Activated naive CD4-positive, alpha-beta T cell treated with anti-CD3 and anti-CD28 coated beads, Interleukin-2, amount 10 ng/mL, durations not matched to agents 7 days and 5 days (primary cell): ENCODE measurements around the gene BAG5.
"Not testable (repeated sequence)": the region's sequence is repeated elsewhere in the genome, so short reads cannot be mapped to it uniquely, and the experiment has no call there.

Source experiments
- CTCF ChIA-PET: fragments of 350-600 bp; sonication (Branson Sonifier 250); formaldehyde crosslinking; loops from one replicate; lab custom pipeline; 2021; ENCODE audit warnings: antibody characterized with exemption; lab: Charles Lee
- DNase-seq: peaks from one replicate; pipeline ENCODE4 v3.0.0-alpha.2; 2020
- H3K27ac Mint-ChIP-seq: one replicate; pipeline ENCODE4 v1.8.0; 2021; ENCODE audit warnings: mild to moderate bottlenecking, moderate library complexity, mixed read lengths
- H3K27me3 Mint-ChIP-seq: one replicate; pipeline ENCODE4 v1.8.0; 2021; ENCODE audit warnings: mild to moderate bottlenecking, mixed read lengths
- H3K36me3 Mint-ChIP-seq: one replicate; pipeline ENCODE4 v1.8.0; 2021; ENCODE audit warnings: mixed read lengths
- H3K4me1 Mint-ChIP-seq: one replicate; pipeline ENCODE4 v1.8.0; 2021; ENCODE audit warnings: mixed read lengths
- H3K4me3 Mint-ChIP-seq: one replicate; pipeline ENCODE4 v1.8.0; 2021; ENCODE audit warnings: mild to moderate bottlenecking, moderate library complexity, mixed read lengths
- H3K9me3 Mint-ChIP-seq: one replicate; pipeline ENCODE4 v1.8.0; 2021; ENCODE audit warnings: mixed read lengths

BAG5 gene

DNA sequence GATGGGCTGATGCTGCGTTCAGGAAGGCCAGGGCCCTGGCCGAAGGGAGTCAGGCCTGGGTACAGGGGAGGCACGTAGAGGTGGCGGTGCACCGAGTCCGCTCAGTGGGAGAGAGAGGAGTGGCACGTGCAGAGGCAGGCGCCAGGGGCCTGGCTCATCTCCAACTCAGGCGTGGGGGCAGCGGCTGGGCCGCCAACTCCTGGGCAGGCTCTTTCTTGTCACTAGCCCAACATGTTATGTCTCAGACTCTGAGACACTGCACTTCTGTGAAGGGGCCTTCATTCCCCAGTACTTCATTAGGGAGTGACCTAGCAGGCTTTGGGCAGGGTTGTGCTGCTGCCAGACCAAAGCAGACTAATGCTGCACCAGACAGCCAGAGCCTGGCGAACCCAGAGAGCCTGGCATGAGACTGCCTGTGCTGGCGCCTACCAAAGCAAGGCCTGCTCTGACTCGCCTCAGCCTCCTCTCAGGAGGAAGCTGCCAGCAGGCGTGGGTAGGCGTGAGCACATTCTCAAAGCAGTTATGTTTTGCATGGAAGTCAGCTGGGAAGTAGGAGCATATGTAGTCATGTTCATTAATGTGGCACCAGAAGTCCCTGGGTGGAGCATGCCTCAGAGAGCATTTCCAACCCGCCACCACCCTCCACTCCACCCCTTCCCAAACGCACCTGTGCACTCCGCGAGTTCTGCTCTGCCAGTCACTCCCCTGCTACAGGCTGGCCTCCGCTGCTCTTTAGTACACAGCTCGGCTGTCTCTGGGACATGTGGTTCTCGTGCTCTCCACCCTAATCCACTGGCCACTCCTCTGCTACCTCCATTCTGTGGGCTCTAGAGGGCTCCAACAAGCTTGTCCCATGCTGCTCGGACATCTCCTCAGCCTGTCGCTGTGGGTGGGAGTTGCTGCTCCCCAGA lies 49.5 kb downstream of the BAG5 start:
- H3K9me3 Mint-ChIP-seq: no peaks in the 10 kb centered on the region
- DNase-seq: no peak
- peaks cover 5% of the 10 kb centered on the region for H3K4me1 Mint-ChIP-seq
- no peak overlapping the region for H3K27ac Mint-ChIP-seq
- peaks cover 4% of the 10 kb centered on the region for H3K36me3 Mint-ChIP-seq
- CTCF ChIA-PET: interaction anchor here (1.6 kb wide), 1 partner anchor 13 kb away, joined by 3 read pairs; no protein-coding TSS in a partner anchor
- no peak overlapping the region for H3K4me3 Mint-ChIP-seq
- H3K27me3 Mint-ChIP-seq: no peaks in the 10 kb centered on the region

DNA sequence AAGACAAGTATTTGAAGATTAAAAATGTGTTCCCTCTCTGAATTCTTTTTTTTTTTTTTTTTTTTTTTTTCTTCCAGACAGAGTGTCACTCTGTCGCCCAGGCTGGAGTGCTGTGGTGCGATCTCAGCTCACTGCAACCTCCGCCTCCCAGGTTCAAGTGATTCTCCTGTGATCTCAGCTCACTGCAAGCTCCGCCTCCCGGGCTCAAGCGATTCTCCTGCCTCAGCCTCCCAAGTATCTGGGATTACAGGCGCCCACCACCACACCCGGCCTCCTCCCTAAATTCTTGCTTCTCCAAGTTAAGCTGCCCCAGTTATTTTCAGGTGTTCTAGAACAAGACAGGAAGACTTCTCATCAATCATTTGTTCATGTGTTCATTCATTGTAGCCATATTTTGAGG lies 50.3 kb downstream of the BAG5 start:
- DNase-seq, H3K27ac Mint-ChIP-seq, H3K27me3 Mint-ChIP-seq, H3K4me3 Mint-ChIP-seq, H3K36me3 Mint-ChIP-seq, H3K9me3 Mint-ChIP-seq, H3K4me1 Mint-ChIP-seq: not testable (repeated sequence)
- CTCF ChIA-PET: interaction anchor here (1.6 kb wide), 1 partner anchor 12 kb away, joined by 3 read pairs; no protein-coding TSS in a partner anchor

DNA sequence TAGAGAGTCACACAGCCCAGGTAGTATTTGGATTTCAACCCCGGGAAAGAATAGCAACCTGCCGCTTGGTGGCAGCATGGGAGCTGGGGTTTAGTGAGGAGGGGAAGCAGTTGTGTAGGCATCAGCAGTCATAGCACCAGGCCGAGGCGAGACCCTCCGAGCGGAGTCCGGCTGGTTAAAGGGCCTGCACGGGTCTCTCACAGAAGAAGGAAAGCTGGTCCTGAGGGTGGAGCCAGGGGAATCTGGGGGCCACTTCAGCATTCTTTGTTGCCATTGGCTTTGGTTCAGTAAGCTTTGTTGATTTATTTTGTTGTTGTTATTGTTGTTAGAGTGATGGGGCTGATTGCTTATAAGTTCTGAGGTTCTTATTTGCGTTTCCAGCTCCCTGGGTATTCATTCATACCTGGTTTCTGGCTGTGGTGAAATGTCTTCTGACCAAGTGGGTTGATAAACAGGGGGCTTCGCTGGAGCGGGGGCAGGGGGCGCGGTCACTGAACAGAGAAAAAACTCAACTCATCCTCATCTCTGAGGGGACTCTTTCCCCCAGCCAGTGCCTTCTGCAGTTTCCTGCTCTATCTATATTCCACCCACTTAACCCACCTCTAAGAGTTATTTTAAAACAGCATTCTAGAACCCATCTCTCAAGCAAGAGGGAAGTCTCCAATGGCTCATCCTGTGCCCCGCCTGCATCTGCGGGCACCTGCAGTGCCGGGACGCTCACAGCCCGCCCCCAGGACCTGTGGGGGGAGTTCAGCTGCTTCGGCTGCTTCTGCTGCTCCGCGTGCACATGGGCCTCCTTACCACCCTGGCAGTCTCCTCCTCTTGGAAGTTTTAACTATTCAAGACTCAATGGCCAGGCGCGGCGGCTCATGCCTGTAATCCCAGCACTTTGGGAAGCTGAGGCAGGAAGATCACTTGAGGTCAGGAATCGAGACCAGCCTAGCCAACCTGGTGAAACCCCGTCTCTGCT lies 51.4 kb downstream of the BAG5 start:
- Mint-ChIP-seq H3K27me3 (no peaks in the 10 kb centered on the region), H3K4me3 (no peak overlapping the region), H3K9me3 (no peaks in the 10 kb centered on the region), H3K27ac (no peak overlapping the region), H3K4me1 (peaks cover 5% of the 10 kb centered on the region), H3K36me3 (peaks cover 6% of the 10 kb centered on the region)
- no peak for DNase-seq
- CTCF ChIA-PET: interaction anchor here (1.1 to 1.2 kb wide), 2 partner anchors 8 to 12 kb away, joined by 3 read pairs; no protein-coding TSS in a partner anchor

DNA sequence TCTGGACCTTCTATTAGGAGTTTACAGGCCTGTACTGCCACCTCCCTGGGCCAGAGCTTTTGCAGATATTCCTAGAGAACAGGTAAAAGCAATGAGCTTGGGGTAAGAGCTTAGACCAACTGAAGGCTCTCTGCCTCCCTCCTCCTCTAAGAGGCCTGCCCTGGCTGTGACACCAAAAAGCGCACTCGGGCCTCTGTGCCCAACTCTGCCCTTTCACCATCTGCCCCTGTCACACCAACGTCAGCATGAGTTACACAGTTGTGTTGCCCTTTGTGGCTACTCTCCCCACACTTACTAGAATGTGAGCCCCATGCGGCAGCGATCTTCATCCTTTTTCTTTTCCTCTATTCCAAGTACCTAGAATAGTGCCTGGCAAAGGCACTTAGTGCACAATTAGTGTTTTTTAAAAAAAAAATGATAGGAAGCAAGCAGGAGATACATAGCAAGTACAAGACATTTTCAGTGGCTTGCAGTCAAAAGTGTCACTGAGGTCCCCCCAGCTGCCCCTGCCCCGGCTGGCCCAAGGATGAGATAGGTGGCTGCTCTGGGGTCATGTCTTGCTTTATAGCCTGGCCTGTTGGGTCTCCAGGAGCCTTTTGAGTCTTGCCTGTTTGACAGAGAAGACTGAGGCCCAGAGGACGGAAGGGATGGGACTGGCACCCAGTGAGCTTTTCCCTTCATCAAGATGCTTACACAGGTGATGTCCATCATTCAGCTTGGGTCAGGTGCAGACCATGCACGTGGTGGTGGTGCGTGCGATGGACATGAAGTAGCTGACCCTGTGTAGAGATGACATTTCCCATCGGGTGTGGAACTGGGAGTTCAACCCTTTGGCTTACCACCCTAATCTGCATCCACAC lies 52.4 kb downstream of the BAG5 start:
- Mint-ChIP-seq H3K27ac (no peak overlapping the region), H3K36me3 (peaks cover 12% of the 10 kb centered on the region), H3K27me3 (no peaks in the 10 kb centered on the region), H3K9me3 (no peaks in the 10 kb centered on the region), H3K4me1 (peaks cover 5% of the 10 kb centered on the region), H3K4me3 (no peak overlapping the region)
- no peak for DNase-seq
- CTCF ChIA-PET: interaction anchor here (1.1 to 1.2 kb wide), 2 partner anchors 9 to 11 kb away, joined by 3 read pairs; no protein-coding TSS in a partner anchor

DNA sequence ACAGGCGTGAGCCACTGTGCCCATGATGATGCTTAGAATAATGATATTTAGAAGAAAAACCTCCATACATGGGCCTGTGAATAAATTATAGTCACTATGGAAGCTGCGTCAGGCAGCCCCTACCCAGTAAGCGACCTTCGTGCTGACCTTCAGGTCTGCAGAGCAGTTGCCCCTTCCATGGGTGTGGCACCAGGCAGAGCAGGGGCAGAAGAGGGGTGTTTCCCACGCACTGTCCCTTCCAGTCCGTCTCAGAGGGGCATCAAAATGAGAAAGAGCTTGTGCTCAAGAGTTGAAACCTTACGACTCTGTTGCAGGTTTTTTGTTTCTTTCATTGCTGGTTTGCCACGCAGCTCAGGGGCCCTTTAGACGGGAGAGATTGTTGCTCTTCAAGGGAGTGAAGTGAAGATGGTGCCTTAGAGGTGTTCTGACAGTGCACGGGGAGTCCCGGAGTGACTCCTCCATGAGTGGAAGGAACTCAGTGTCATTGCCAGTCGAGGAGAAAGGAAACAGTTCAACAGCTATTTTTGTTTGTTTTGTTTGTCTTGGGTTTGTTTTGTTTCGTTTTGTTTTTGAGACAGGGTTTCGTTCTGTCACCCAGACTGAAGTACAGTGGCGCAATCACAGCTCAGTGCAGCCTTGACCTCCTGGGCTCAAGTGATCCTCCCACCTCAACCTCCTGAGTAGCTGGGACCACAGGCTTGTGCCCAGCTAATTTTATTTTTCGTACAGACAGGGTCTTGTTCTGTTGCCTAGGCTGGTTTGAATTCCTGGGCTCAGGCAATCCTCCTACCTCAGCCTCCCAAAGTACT lies 53.7 kb downstream of the BAG5 start:
- Mint-ChIP-seq H3K36me3 (peaks cover 21% of the 10 kb centered on the region), H3K9me3 (no peaks in the 10 kb centered on the region), H3K27ac (no peak overlapping the region), H3K4me1 (no peaks in the 10 kb centered on the region), H3K4me3 (no peak overlapping the region), H3K27me3 (no peaks in the 10 kb centered on the region)
- no peak for DNase-seq
- CTCF ChIA-PET: interaction anchor here (1.0 to 1.2 kb wide), 2 partner anchors 9 to 10 kb away, joined by 4 to 5 read pairs; no protein-coding TSS in a partner anchor

GRCh38 chr14:103507751-103508150 lies 54.7 kb downstream of the BAG5 start:
- DNase-seq: no peak
- Mint-ChIP-seq H3K9me3 (no peaks in the 10 kb centered on the region), H3K4me1 (no peaks in the 10 kb centered on the region), H3K36me3 (peaks cover 29% of the 10 kb centered on the region), H3K27ac (no peak overlapping the region), H3K27me3 (no peaks in the 10 kb centered on the region), H3K4me3 (no peak overlapping the region)
- CTCF ChIA-PET: interaction anchor here (1.2 kb wide), 1 partner anchor 120 kb away, joined by 3 read pairs; no protein-coding TSS in a partner anchor
